Measurements from ENCODE around the gene RPH3AL. TPM values are rescaled to one million over a fixed set of nuclear protein-coding genes. Genes with fewer than 3 reads are reported as not detected.
"Not testable (repeated sequence)": the region's sequence is repeated elsewhere in the genome, so short reads cannot be mapped to it uniquely, and the experiment has no call there.

Gene RPH3AL
- total and polyA plus RNA-seq, 9 donors = 5.8 to 43.8 (median 21.0) TPM

DNA sequence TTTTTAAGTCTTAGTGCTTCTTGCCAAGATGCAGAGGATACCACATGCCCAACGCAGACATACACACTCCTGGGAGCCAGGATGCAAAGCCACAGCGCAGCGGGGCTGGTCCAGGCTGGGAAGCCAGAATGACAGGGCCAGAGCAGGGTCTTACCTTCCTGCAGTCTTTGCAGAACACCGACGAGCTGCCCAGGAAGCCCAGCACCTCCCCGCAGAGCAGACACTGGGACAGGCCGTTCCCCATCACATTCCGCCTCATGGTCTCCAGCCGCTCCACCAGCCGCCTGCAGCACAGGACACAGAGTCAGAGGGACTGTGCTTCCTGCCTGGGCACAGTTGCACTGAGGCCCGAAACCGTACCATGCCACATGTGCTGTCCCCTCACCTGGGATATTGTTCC is 33.3 kb downstream of the RPH3AL start:
- Histone ChIP-seq H3K27ac (no peak overlapping the region), H3K27me3 (no peaks in the 10 kb centered on the region), H3K4me3 (no peak overlapping the region), H3K9me3 (no peaks in the 10 kb centered on the region), H3K4me1 (ENCODE audit: insufficient read depth) (no peaks in the 10 kb centered on the region), H3K36me3 (no peaks in the 10 kb centered on the region)
- WGBS, 3 donors = 92 to 94% (median 92%) methylated on average over 12 of the region's 12 CpGs
- peak in 1 of 5 donors; percentile 23 for DNase-seq
- TF ChIP-seq EP300 (IDR thresholded peaks at IDR 0.05) = no peak
- no peak for TF ChIP-seq POLR2A (IDR thresholded peaks at IDR 0.05)
- TF ChIP-seq, protein P1, sequence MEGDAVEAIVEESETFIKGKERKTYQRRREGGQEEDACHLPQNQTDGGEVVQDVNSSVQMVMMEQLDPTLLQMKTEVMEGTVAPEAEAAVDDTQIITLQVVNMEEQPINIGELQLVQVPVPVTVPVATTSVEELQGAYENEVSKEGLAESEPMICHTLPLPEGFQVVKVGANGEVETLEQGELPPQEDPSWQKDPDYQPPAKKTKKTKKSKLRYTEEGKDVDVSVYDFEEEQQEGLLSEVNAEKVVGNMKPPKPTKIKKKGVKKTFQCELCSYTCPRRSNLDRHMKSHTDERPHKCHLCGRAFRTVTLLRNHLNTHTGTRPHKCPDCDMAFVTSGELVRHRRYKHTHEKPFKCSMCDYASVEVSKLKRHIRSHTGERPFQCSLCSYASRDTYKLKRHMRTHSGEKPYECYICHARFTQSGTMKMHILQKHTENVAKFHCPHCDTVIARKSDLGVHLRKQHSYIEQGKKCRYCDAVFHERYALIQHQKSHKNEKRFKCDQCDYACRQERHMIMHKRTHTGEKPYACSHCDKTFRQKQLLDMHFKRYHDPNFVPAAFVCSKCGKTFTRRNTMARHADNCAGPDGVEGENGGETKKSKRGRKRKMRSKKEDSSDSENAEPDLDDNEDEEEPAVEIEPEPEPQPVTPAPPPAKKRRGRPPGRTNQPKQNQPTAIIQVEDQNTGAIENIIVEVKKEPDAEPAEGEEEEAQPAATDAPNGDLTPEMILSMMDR (IDR thresholded peaks at IDR 0.05) = no peak
- intact Hi-C loops (cut with DNase I) = no loop called here

DNA sequence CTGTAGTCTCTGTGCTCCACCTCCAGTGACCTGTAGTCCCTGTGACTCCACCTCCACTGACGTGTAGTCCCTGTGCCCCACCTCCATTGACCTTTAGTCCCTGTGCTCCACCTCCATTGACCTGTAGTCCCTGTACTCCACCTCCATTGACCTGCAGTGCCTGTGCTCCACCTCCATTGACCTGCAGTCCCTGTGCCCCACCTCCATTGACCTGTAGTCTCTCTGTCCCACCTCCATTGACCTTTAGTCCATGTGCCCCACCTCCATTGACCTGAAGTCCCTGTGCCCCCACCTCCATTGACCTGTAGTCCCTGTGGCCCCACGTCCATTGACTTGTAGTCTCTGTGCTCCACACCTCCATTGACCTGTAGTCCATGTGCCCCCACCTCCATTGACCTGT is 35.5 kb downstream of the RPH3AL start:
- H3K4me3 ChIP-seq; H3K9me3 ChIP-seq; H3K27me3 ChIP-seq; H3K4me1 ChIP-seq (ENCODE audit: insufficient read depth); H3K36me3 ChIP-seq; H3K27ac ChIP-seq; intact Hi-C loops (cut with DNase I): not testable (repeated sequence)
- WGBS, 3 donors = 81 to 91% (median 89%) methylated on average over 2 of the region's 2 CpGs
- peak in 1 of 5 donors; percentile 2 for DNase-seq

DNA sequence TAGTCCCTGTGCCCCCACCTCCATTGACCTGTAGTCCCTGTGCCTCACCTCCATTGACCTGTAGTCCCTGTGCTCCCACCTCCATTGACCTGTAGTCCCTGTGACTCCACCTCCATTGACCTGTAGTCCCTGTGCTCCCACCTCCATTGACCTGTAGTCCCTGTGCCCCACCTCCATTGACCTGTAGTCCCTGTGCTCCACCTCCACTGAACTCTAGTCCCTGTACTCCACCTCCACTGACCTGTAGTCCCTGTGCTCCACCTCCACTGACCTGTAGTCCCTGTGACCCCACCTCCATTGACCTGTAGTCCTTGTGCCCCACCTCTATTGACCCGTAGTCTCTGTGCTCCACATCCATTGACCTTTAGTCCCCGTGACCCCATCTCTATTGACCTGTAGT is 37.2 kb downstream of the RPH3AL start:
- H3K4me1 ChIP-seq (ENCODE audit: insufficient read depth); H3K4me3 ChIP-seq; DNase-seq; H3K9me3 ChIP-seq; H3K36me3 ChIP-seq; H3K27me3 ChIP-seq; intact Hi-C loops (cut with DNase I); H3K27ac ChIP-seq: not testable (repeated sequence)
- 72 to 78% (median 74%) methylated on average over 2 of the region's 2 CpGs for WGBS, 3 donors

DNA sequence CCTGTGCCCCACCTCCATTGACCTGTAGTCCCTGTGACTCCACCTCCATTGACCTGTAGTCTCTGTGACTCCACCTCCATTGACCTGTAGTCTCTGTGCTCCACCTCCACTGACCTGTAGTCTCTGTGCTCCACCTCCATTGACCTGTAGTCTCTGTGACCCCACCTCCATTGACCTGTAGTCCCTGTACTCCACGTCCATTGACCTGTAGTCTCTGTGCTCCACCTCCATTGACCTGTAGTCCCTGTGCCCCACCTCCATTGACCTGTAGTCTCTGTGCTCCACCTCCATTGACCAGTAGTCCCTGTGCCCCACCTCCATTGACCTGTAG is 38.0 kb downstream of the RPH3AL start:
- H3K36me3 ChIP-seq; H3K27ac ChIP-seq; H3K4me3 ChIP-seq; DNase-seq; intact Hi-C loops (cut with DNase I); H3K4me1 ChIP-seq (ENCODE audit: insufficient read depth); H3K27me3 ChIP-seq; H3K9me3 ChIP-seq: not testable (repeated sequence)
- WGBS, 3 donors = 89 to 96% (median 92%) methylated on average over 1 of the region's 1 CpG

DNA sequence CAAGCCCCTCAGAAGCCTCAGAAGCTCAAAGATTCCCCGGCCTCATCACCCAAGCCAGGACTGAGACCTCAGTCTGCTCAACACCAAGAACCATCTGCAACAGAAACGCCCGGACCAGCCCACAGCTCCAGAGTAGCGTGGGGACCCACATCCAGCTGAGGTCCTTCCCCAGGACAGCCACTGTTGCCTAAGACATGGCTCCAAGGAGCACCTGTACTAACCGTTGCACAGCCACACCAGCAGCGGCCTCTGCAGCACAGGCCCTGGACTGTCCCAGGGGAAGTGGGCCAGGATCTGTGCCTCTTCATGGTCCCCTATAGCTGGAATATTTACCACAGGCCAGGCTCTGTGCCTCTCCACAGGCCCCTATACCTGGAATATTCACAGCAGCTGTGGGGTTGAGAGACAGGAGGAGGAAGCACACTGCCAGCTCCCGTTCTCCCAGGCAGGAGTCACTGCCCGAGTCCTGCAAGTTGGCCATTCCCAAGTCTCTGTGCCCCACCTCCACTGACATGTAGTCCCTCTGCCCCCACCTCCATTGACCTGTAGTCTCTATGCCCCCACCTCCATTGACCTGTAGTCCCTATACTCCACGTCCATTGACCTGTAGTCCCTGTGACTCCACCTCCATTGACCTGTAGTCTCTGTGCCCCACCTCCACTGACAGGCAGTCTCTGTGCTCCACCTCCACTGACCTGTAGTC is 38.5 kb downstream of the RPH3AL start:
- no peak for DNase-seq
- Histone ChIP-seq H3K27ac (no peak overlapping the region), H3K27me3 (no peaks in the 10 kb centered on the region), H3K4me1 (ENCODE audit: insufficient read depth) (no peaks in the 10 kb centered on the region), H3K9me3 (no peaks in the 10 kb centered on the region), H3K4me3 (no peak overlapping the region), H3K36me3 (no peaks in the 10 kb centered on the region)
- TF ChIP-seq EP300 (IDR thresholded peaks at IDR 0.05) (no peak), POLR2A (IDR thresholded peaks at IDR 0.05) (no peak)
- TF ChIP-seq, protein P1 (IDR thresholded peaks at IDR 0.05) = no peak
- intact Hi-C loops (cut with DNase I) = no loop called here
- WGBS, 3 donors = 91 to 97% (median 91%) methylated on average over 9 of the region's 9 CpGs

DNA sequence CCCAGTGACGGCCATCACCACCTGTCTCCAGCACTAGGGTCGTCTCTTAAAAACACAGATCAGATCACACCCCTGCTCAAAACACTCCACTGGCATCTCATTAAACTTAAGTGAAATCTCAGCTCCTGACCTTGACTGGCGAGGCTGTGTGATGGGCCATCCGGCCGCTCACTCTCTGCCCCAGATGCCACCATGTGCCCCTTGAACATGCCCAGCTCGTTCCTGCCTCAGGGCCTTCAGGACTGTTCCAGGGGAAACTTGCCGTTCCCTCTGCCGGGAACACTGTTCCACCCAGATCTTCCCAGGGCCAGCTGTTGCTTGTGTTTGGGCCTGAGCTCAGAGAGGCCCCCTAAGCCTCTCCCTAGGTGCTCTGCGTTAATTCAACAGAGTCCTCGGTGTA is 39.4 kb downstream of the RPH3AL start:
- no peak overlapping the region for H3K27ac ChIP-seq
- no peaks in the 10 kb centered on the region for H3K27me3 ChIP-seq
- no peak for DNase-seq
- TF ChIP-seq EP300 (IDR thresholded peaks at IDR 0.05) (no peak), POLR2A (IDR thresholded peaks at IDR 0.05) (no peak)
- TF ChIP-seq, protein P1 (IDR thresholded peaks at IDR 0.05) = no peak
- no peak overlapping the region for H3K4me3 ChIP-seq
- WGBS, 3 donors = 83 to 93% (median 84%) methylated on average over 10 of the region's 10 CpGs
- intact Hi-C loops (cut with DNase I) = no loop called here
- H3K4me1 ChIP-seq (ENCODE audit: insufficient read depth) = no peaks in the 10 kb centered on the region
- H3K36me3 ChIP-seq = no peaks in the 10 kb centered on the region
- no peaks in the 10 kb centered on the region for H3K9me3 ChIP-seq

Measured in ovary (tissue), 9 donors.